PC-9 (cell line): ENCODE data around the gene ATRNL1. TPM values are rescaled to one million over a fixed set of nuclear protein-coding genes. Genes with fewer than 3 reads are reported as not detected.

Experiments
- BruUV-seq: library from RNA; stranded (reverse); fragments of 400-500 nt; replicated peaks from 2 replicates; lab custom pipeline; 2021; lab: Mats Ljungman, UMichigan
- CTCF ChIA-PET: fragments of 300-600 bp; sonication (Branson Sonifier 250); formaldehyde crosslinking; loops from one replicate; lab custom pipeline; 2022; ENCODE audit warnings: antibody characterized with exemption; lab: Charles Lee
- POLR2A ChIA-PET: fragments of 300-600 bp; sonication (Branson Sonifier 250); formaldehyde crosslinking; loops from one replicate; lab custom pipeline; 2022; ENCODE audit warnings: antibody characterized with exemption; ENCODE audit not compliant: unreplicated experiment; lab: Charles Lee
- DNase-seq, 2 experiments: peaks; one replicate each; pipeline versions ENCODE4 v3.0.0 to v3.0.0-alpha.2; 2015 to 2022; ENCODE audit warnings: mixed read lengths in 1 of 2
- H2AFZ ChIP-seq: fragments of 200-600 bp; sonication (generic); 2 replicates; pipeline ENCODE4 v1.8.1; 2017; ENCODE audit warnings: antibody characterized with exemption
- H3F3A ChIP-seq: fragments of 200-600 bp; sonication (generic); 2 replicates; pipeline ENCODE4 v1.8.1; 2017; ENCODE audit warnings: antibody characterized with exemption, mild to moderate bottlenecking, low read depth; ENCODE audit not compliant: insufficient read depth
- H3K27ac ChIP-seq: fragments of 200-600 bp; sonication (generic); 2 replicates; pipeline ENCODE4 v1.6.1; 2016; ENCODE audit warnings: mixed run types
- H3K27me3 ChIP-seq: fragments of 200-600 bp; sonication (generic); 2 replicates; pipeline ENCODE4 v1.6.1; 2016; ENCODE audit warnings: low read depth, mixed run types; ENCODE audit not compliant: insufficient read depth
- H3K36me3 ChIP-seq: fragments of 200-600 bp; sonication (generic); 2 replicates; pipeline ENCODE4 v1.6.1; 2016; ENCODE audit warnings: low read depth, mixed run types
- H3K4me1 ChIP-seq: fragments of 200-600 bp; sonication (generic); replicated peaks from 2 replicates; pipeline ENCODE4 v1.6.1; 2016; ENCODE audit warnings: mixed run types; ENCODE audit not compliant: insufficient read depth
- H3K4me2 ChIP-seq: fragments of 200-600 bp; sonication (generic); 2 replicates; pipeline ENCODE4 v1.6.1; 2017; ENCODE audit warnings: mixed run types
- H3K4me3 ChIP-seq: fragments of 200-600 bp; sonication (generic); 2 replicates; pipeline ENCODE4 v1.6.1; 2016; ENCODE audit warnings: mixed run types
- H3K79me2 ChIP-seq: fragments of 200-600 bp; sonication (generic); 2 replicates; pipeline ENCODE4 v1.6.1; 2017; ENCODE audit warnings: low read depth, mixed run types
- H3K9me2 ChIP-seq: fragments of 200-600 bp; sonication (generic); 2 replicates; pipeline ENCODE4 v1.8.1; 2017; ENCODE audit warnings: mild to moderate bottlenecking; ENCODE audit not compliant: insufficient read depth
- H3K9me3 ChIP-seq: fragments of 200-600 bp; sonication (generic); 2 replicates; pipeline ENCODE4 v1.8.1; 2016; ENCODE audit warnings: low read depth; ENCODE audit not compliant: insufficient read depth
- H4K20me1 ChIP-seq: fragments of 200-600 bp; sonication (generic); 2 replicates; pipeline ENCODE4 v1.8.1; 2017; ENCODE audit not compliant: insufficient read depth
- CTCF ChIP-seq: fragments of 200-600 bp; sonication (generic); conservative IDR thresholded peaks from 2 replicates; pipeline ENCODE4 v1.6.1; 2017; ENCODE audit warnings: mixed run types, antibody characterized with exemption, mild to moderate bottlenecking, moderate library complexity
- EZH2 ChIP-seq: fragments of 200-600 bp; sonication (generic); IDR thresholded peaks from 2 replicates; pipeline ENCODE4 v1.8.0; 2017; ENCODE audit warnings: antibody characterized with exemption, low read depth
- intact Hi-C: fragments of 100-400 bp; cut with micrococcal nuclease; formaldehyde crosslinking; loops from one replicate; pipeline ENCODE4 v1.10.0; 2022; ENCODE audit not compliant: unreplicated experiment
- total RNA-seq: library from RNA; stranded (reverse); gene quantifications from 2 replicates; pipeline ENCODE4 v1.2.3, GENCODE V29; 2021

ATRNL1 gene
- total RNA-seq, 1 experiment from 2014 or later, result not detected

- Histone ChIP-seq H3K4me1 (no peaks in the 10 kb centered on the region), H3K9me2 (no peaks in the 10 kb centered on the region), H3K27me3 (no peaks in the 10 kb centered on the region), H3K27ac (no peak overlapping the region), H3K9me3 (no peaks in the 10 kb centered on the region), H3K4me3 (no peak overlapping the region), H2AFZ (no peak overlapping the region), H3K4me2 (no peak overlapping the region), H3K79me2 (no peaks in the 10 kb centered on the region), H4K20me1 (no peaks in the 10 kb centered on the region), H3F3A (no peaks in the 10 kb centered on the region), H3K36me3 (no peaks in the 10 kb centered on the region)
- TF ChIP-seq EZH2 (no peak), CTCF (no peak)
- peak in 1 of 2 experiments; percentile 40 for DNase-seq
- CTCF ChIA-PET, result no interaction called here
- POLR2A ChIA-PET, result no interaction called here
- intact Hi-C loops, result no loop called here
- BruUV-seq, result no TSS peak
These were observed 473.7 kb downstream of the ATRNL1 start for GRCh38 chr10:115566867-115567266.

- Histone ChIP-seq H3K4me1 (no peaks in the 10 kb centered on the region), H3K9me2 (no peaks in the 10 kb centered on the region), H3K4me3 (no peak overlapping the region), H4K20me1 (no peaks in the 10 kb centered on the region), H3K79me2 (no peaks in the 10 kb centered on the region), H2AFZ (no peak overlapping the region), H3K36me3 (no peaks in the 10 kb centered on the region), H3K27ac (no peak overlapping the region), H3K27me3 (no peaks in the 10 kb centered on the region), H3F3A (no peaks in the 10 kb centered on the region), H3K9me3 (no peaks in the 10 kb centered on the region), H3K4me2 (no peak overlapping the region)
- TF ChIP-seq EZH2 (no peak), CTCF (peak; percentile 32; the same call in 1 of the 2 replicates)
- ChIA-PET CTCF (no interaction called here), POLR2A (no interaction called here)
- intact Hi-C loops, result loop anchor here (10.0 kb wide), 1 partner anchor 698 kb away; no protein-coding TSS in a partner anchor
- no peak for DNase-seq
- no TSS peak for BruUV-seq
These were observed 479.7 kb downstream of the ATRNL1 start for GRCh38 chr10:115572740-115573455.

- Histone ChIP-seq H3F3A (no peaks in the 10 kb centered on the region), H3K4me3 (no peak overlapping the region), H3K9me2 (no peaks in the 10 kb centered on the region), H3K36me3 (no peaks in the 10 kb centered on the region), H3K79me2 (no peaks in the 10 kb centered on the region), H3K4me2 (no peak overlapping the region), H2AFZ (no peak overlapping the region), H3K27ac (no peak overlapping the region), H3K9me3 (no peaks in the 10 kb centered on the region), H3K4me1 (no peaks in the 10 kb centered on the region), H3K27me3 (no peaks in the 10 kb centered on the region), H4K20me1 (no peaks in the 10 kb centered on the region)
- CTCF ChIA-PET, result no interaction called here
- intact Hi-C loops, result no loop called here
- TF ChIP-seq CTCF (no peak), EZH2 (no peak)
- POLR2A ChIA-PET, result no interaction called here
- no peak for DNase-seq
- no TSS peak for BruUV-seq
These were observed 487.1 kb downstream of the ATRNL1 start for GRCh38 chr10:115580239-115580638.
